Measurements from ENCODE around the gene MRPL52. TPM values are rescaled to one million over a fixed set of nuclear protein-coding genes. Genes with fewer than 3 reads are reported as not detected.
"Not testable (repeated sequence)": the region's sequence is repeated elsewhere in the genome, so short reads cannot be mapped to it uniquely, and the experiment has no call there.

The MRPL52 gene
- total RNA-seq, 2 donors from 2014 or later = 64.5 to 81.0 TPM

DNA sequence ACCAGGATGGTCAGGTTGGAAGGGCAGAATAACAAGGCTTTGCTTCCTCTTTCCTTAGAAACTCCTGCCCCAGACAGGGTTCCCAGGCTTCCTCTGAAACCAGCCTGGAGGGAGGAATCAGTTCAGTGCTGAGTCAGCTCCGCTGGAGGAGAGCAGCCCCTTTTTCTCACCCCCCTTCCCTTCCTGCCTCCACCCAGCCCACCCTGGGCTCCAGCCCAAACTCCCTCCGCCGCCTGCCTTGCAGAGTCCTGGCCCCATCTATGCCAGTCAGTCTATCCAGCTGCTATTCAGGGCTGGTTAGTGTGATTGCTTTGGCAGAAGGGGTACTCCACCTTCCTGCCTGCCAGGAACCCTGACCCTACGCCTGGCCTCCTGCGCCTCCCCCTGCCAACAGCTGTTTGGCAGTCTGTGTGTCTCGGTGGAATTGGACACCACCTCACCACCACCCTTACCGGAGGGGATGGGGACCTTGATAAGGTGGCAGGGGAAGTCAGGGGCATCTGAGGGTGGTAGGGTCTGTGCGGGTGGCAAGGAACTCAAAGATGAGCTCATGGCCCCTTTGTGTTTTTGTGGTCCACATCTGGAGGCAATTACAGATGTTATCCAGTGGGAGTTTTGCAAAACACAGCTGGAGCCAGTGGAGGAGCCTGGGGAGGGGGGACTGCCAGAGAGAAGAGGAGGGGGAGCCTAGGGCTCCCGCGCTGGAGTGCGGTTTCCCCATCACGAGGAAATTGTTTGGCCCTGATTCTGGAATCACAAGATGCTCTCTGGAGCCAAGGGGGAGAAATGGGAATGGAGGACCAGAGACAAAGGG is 18.9 kb downstream of the MRPL52 start:
- ATAC-seq (no peak), DNase-seq (peak; percentile 50 to 66)
- intact Hi-C loops (cut with DNase I, micrococcal nuclease) = no loop called here

DNA sequence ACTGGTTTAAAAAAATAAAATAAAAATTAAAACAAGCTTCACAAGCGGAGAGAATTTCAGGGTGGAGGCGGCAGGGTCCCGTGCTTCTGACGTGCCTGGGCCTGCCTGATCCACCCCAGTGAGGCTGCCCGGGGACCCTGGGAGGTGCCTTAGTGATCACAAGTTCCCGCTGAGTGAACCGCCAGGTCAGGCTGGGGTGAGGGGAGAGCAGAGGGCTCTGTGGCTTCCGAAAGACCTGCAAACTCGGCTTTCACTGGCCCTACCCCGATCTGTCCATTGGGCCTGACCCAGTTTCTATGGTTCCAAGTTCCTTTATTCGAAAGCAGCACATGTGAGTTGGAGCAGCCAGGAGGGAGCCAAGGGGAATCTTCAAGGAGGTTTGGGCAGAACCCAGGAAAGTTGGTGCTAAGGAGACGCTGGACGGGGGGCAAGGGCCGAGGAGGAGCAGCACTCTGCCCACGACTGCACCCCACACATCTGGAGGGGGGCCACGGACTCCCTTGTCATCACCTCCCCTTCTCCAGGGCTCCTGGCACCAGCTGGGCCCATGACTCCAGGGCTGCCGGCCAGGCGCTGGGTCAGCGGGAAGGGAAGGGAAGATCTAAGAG is 19.6 kb downstream of the MRPL52 start:
- intact Hi-C loops (cut with DNase I, micrococcal nuclease) = no loop called here
- DNase-seq (peak in 1 of 2 donors; percentile 55), ATAC-seq (no peak)

DNA sequence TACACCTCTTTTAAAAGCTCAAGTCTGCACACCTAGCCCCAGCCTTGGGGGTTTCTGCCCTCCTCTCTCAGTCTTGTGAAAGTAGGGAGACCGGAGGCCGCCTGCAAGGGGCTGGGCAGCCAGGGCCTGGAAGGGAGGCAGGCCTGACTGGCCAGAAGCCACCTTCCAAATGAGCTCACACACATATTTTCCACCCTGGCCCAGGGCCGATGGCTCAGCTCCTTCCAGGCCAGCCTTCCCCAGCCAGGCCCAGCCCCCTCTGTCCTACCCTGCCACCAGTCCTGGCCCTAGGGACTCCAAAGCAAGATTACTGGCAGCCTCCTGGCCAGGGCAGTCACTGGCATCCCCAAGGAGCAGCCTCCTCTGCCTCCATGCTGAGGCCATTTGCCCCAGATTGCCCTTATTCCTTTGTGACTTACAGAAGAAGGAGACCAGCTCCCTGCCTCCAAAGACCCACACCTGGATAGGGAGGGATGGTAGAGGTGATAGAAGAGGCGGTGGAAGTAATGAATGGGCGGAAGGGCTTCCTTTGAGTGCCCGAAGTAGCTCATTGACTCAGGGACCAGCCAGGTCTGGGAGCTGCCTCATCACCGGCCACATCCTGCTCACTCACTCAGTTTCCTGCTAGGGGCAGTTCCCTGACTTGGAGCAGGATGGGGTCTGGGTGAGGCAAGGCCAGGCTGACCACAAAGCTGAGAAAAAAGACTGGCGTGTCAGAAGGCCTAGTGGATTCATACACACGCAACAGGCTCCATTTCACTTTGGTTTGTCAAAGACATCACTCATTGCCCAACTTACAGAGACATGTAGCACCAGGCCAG is 21.5 kb downstream of the MRPL52 start:
- DNase-seq (peak; percentile 61 to 79), ATAC-seq (no peak)
- intact Hi-C loops (cut with DNase I, micrococcal nuclease) = no loop called here

DNA sequence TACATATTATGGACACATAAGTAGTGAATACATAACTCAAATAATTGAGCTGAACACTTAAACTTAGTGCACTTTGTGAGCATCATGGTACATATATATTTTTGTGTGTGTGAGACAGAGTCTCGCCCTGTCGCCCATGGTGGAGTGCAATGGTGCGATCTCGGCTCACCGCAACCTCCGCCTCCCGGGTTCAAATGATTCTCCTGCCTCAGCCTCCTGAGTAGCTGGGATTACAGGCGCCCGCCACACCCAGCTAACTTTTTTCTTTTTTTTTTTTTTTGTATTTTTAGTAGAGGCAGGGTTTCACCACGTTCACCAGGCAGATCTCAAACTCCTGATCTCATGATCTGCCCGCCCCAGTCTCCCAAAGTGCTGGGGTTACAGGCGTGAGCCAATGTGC is 22.5 kb downstream of the MRPL52 start:
- DNase-seq, ATAC-seq: not testable (repeated sequence)

DNA sequence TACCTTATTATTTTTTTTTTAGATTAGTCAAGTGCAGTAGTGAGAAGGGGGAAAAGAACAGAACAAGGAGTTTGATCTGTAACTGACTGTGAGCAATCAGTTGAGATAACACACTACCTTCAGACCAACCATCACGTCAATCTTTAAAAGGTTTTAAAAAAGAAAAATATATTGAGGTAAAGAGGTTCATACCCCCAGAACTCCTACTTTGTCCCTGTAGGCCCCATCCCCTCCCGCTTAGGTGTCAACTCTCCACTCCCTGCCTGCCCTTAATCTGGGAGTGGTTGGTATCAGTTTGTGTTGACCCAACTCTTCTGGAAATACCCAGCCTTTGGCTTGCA is 22.9 kb downstream of the MRPL52 start:
- no peak for ATAC-seq
- peak in 1 of 2 donors; percentile 82 for DNase-seq
- intact Hi-C loops (cut with DNase I, micrococcal nuclease) = no loop called here

More for the DNA sequence above, 22.5 kb downstream of the MRPL52 start:
- intact Hi-C loops (cut with DNase I, micrococcal nuclease) = not testable (repeated sequence)

DNA sequence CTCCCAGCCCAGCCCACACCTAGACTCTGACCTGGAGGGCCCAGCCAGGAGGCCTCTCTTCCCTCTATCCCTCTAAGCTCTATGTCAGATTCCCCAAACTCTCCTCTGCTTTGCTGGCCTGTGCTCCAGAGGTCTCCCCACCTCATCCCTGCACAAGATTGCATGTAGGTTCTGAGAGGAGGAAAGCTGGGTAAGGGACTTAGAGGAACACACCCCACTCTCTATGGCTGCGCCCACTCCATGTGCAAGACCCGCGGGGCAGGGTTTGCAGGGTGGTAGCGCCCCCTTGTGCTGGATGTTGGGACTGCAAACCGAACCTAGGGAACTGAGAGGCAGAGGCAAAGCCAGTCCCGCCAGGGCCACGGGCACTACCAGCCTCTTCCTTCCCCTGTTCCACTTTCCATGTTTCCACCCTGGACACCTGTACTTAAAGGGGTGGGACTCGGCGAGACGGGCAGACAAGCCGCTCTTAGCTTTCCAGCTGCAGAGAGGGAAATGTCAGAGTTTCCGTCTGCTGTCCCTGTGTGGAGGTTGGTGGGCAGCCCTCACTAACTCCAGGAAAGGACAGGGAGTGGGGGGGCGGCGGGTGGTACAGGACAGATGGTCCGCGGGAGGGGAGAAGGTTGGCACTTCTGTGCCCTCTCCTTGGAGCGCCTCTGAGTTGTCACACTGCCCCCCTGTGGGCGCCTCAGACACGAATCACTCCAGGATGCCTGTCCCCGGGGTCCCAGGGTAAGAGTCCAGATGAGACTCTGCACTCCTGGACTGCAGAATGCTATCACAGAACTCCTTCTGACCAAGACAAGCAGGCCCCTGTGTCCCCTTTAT is 23.5 kb downstream of the MRPL52 start:
- intact Hi-C loops (cut with DNase I, micrococcal nuclease) = no loop called here
- peak; percentile 89 for ATAC-seq
- DNase-seq = peak; percentile 85 to 95

DNA sequence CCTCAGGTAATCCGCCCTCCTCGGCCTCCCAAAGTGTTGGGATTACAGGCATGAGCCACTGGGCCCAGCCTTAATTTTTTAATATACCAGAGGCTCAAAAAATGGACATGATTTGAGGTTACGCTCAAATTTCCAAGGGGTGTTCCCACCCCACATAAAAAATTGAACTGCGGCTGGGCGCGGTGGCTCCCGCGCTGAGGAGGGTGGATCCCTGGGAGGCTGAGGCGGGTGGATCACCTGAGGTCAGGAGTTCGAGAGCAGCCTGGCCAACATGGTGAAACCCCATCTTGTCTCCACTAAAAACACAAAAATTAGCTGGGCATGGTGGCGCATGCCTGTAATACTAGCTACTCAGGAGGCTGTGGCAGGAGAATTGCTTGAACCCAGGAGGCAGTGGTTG is 24.6 kb downstream of the MRPL52 start:
- DNase-seq; ATAC-seq; intact Hi-C loops (cut with DNase I, micrococcal nuclease): not testable (repeated sequence)

DNA sequence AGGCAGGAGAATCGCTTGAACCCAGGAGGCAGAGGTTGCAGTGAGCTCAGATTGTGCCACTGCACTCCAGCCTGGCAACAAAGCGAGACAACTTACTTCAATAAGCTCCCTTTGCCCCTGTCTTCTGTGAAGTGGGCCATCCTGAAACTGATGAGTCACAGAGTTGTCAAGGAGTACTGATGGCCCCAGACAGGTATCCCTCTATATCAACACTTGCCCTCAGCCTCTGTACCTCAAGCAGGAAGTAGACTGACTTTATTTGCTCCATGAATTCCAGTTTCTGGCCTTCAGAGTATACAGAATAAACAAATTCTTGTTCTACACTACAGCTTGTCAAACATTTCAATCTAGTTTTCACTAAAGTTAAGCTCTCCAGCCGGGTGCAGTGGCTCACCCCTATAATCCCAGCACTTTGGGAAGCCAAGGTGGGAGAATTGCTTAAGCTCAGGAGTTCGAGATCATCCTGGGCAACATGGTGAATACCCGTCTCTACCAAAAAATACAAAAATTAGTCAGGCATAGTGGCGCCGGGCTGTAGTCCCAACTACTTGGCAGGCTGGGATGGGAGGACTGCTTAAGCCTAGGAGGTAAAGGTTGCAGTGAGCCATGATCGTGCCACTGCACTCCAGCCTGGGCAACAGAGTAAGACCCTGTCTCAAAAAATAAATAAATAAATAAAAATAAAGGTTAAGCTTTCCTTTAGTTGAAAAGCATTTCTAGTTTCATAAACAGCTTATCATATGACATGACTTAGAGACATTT is 25.5 kb downstream of the MRPL52 start:
- intact Hi-C loops (cut with DNase I, micrococcal nuclease) = no loop called here
- DNase-seq (no peak), ATAC-seq (no peak)

DNA sequence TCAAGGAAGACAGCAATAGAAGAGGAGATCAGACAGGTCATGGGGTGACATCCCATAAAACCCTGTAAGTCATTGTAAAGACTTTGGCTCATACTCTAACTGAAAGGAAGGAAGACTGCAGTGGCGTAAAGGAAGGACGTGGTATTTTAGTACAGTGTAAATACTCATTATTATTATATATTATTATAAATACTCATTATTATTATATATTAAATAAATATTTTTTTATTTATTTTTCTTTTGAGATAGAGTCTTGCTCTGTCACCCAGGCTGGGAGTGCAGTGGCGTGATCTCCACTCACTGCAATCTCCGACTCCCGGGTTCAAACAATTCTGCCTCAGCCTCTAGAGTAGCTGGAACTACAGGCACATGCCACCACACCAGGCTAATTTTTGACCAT is 26.7 kb downstream of the MRPL52 start:
- ATAC-seq (no peak), DNase-seq (no peak)
- intact Hi-C loops (cut with DNase I, micrococcal nuclease) = no loop called here

DNA sequence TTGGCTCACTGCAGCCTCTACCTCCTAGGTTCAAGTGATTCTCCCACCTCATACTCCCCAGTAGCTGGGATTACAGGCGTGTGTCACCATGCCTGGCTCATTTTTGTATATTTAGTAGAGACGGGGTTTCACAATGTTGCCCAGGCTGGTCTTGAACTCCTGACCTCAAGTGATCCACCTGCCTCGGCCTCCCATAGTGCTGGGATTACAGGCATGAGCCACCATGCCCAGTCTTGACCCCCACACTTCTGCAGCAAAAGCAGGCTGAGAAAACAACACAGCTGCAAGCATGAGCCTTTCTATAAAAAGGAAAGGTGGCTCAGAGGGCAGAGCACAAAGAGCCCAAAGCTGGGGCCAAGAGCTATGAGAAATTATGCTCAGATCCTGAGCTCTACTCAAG is 30.7 kb downstream of the MRPL52 start:
- DNase-seq; intact Hi-C loops (cut with DNase I, micrococcal nuclease); ATAC-seq: not testable (repeated sequence)

DNA sequence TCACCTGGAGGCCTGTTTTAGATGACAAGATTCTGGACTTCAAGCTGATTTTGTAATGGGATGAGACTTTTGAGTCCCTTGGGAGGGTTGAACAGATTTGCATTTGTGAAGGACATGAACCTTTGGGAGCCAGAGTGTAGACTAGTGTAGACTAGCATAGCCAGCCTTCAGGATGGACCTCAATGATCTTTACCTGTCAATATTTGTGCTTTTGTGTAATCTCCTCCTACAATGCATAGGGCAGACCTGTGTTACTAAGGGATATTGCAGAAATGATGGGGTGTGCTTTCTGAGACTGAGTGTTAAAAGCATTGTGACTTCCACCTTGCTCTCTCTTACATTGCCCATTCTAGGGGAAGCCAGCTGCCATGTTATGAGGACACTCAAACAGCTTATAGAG is 32.0 kb downstream of the MRPL52 start:
- ATAC-seq (no peak), DNase-seq (no peak)
- intact Hi-C loops (cut with DNase I, micrococcal nuclease) = no loop called here

DNA sequence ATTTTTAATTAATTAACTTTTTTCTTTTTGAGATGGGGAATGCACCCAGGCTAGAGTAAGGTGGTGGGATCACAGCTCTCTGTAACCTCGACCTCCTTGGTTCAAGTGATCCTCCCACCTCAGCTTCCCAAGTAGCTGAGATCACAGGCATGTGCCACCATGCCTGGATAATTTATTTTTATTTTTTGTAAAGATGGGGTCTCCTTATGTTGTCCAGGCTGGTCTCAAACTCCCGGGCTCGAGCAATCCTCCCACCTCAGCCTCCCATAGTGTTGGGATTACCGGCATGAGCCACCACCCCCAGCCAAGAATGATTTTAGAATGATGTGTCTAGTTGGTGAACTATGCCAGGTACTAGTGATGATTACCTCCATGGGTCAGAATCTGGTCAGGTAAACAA is 35.3 kb downstream of the MRPL52 start:
- intact Hi-C loops (cut with DNase I, micrococcal nuclease) = no loop called here
- DNase-seq (no peak), ATAC-seq (no peak)

DNA sequence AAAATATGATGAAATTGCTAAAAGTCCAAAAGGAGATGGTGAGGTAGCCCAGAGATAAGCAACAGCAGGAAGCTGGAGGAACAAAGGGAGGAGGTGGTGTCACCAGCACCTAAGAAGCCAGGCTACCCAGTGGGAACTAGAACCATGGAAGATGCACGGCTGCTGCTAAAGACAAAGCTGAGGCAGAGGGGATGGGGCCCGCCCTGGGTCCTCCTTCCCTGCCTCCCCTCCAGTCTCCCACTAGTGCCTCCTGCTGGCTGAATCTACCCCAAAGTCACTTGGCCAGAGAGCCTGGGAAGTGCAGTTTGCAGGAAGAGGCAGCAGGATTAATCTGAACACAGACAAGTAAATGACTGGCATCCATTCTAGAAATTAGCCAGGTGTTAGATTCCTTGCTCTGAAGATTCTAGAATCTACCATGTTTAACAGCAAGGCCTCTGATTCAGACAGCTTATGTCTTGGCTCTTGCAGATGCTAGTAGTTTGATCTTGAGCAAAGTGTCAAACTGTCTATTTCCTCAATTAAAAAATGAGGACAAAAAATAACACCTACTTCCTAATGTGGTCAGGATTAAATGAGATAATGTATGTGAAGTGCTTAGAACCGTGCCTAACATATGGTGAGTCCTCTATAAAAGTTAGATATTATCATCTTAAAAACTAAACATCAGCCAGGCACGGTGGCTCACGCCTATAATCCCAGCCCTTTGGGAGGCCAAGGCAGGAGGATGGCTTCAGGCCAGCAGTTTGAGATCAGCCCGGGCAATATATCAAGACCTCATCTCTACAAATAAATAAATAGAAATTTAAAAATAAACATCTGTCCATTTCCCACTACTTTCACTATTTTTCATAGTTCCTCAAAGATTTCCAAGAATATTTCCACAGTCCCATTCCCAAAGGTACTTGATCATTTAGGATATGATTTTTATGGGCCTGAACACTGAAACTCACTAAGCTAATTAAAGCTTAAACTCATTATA is 36.0 kb downstream of the MRPL52 start:
- ATAC-seq = peak; percentile 22
- no peak for DNase-seq
- intact Hi-C loops (cut with DNase I, micrococcal nuclease) = no loop called here

DNA sequence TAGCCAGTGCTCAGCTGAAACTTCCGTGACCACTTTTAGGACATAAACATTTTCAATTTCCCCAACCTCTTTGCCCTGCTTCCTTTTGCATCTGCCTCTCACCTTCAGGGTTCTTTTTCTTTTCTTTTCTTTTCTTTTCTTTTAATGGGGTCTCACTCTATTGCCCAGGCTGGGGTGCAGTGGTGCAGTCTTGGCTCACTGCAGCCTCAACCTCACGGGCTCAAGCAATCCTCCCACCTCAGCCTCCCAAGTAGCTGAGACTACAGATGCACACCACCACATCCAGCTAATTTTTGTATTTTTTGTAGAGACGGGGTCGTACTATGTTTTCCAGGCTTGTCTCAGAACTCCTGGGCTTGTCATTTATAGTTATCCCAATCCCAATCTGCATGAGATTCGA is 37.2 kb downstream of the MRPL52 start:
- intact Hi-C loops (cut with DNase I, micrococcal nuclease) = no loop called here
- ATAC-seq (no peak), DNase-seq (no peak)

DNA sequence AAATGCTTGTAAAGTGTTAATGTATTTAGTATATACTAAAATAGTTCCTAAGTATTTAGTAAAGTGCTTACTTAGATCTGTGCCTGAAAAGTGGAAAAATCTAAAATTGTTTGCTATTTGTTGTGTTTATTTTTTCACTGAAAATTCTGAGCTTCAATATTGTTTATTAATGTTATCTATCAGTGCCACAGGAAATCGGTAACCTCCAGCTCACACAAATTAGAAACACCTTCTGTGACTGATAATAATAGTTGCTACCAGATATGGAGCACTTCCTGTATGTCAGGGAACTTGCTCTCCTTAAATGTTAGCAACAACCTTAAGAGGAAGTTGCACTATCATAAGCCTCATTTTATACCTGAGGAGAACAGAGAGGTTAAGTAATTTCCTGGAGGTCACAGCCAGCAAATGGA is 41.1 kb downstream of the MRPL52 start:
- no peak for ATAC-seq
- intact Hi-C loops (cut with DNase I, micrococcal nuclease) = no loop called here
- no peak for DNase-seq

DNA sequence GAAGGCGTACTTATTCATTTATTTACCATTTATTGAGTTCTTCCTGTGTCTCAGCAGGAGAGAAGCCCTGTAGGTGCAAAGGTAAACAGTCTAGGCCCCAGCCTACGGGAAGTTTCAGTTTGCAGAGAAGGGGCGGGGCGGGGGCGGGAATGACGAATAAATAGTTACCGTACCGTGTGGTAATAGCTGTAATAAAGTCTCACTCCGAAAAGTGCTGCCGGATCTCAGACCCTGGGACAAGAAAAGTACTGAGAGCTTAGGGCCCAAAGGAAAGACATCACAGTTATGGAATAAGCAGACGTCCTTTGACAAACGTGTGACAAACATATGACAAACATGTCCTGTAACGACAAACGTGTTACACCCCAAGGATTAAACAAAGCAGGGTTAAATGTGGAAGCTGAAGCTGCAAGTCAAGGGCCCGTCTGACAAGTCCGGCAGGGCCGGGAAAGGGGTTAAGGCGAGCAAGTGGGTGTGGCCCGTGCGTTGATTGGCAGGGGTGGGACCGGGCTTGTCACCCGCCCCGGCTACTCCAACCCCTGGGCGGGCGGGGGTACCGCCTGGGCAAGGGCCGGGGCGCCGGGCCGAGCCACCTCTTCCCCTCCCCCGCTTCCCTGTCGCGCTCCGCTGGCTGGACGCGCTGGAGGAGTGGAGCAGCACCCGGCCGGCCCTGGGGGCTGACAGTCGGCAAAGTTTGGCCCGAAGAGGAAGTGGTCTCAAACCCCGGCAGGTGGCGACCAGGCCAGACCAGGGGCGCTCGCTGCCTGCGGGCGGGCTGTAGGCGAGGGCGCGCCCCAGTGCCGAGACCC is 41.7 kb downstream of the MRPL52 start, which contains the start of gene LRP10:
Gene LRP10, plus strand, starts transcription at position 517 of the 809 bp plus-strand sequence. CDS start 564 bp downstream, outside the sequence.
- peak; percentile 87 for ATAC-seq
- peak; percentile 95 to 96 for DNase-seq
- intact Hi-C loops (cut with DNase I, micrococcal nuclease) = no loop called here

Measured in left colon (tissue), 2 donors.